MCF 10A (cell line): Measurements from ENCODE around the gene ALDH1B1. TPM values are rescaled to one million over a fixed set of nuclear protein-coding genes. Genes with fewer than 3 reads are reported as not detected.

ENCODE experiments used
- BruUV-seq: library from RNA; stranded (reverse); fragments of 400-500 nt; replicated peaks from 2 replicates; lab custom pipeline; 2021; lab: Mats Ljungman, UMichigan
- CTCF ChIA-PET: fragments of 300-600 bp; sonication (Branson Sonifier 250); formaldehyde crosslinking; extraction: SDS; loops from one replicate; lab custom pipeline; 2021; ENCODE audit warnings: antibody characterized with exemption, inconsistent platforms; lab: Yijun Ruan, JAX
- POLR2A ChIA-PET: fragments of 300-600, 350-650 bp; sonication (Branson Sonifier 250); formaldehyde crosslinking; extraction: SDS; loops from one replicate; lab custom pipeline; 2020; ENCODE audit warnings: antibody characterized with exemption, inconsistent platforms; lab: Yijun Ruan, JAX
- DNase-seq: peaks from one replicate; pipeline ENCODE4 v3.0.0-alpha.2; 2018; ENCODE audit not compliant: unreplicated experiment
- H3K27ac Mint-ChIP-seq: one replicate; pipeline ENCODE4 v1.8.0; 2022; ENCODE audit warnings: mild to moderate bottlenecking, low read depth, mixed read lengths; ENCODE audit not compliant: unreplicated experiment
- H3K27me3 Mint-ChIP-seq: one replicate; pipeline ENCODE4 v1.8.0; 2022; ENCODE audit warnings: mixed read lengths; ENCODE audit not compliant: insufficient read depth, unreplicated experiment
- H3K36me3 Mint-ChIP-seq: one replicate; pipeline ENCODE4 v1.8.0; 2022; ENCODE audit warnings: mild to moderate bottlenecking, moderate library complexity, mixed read lengths; ENCODE audit not compliant: insufficient read depth, unreplicated experiment
- H3K4me1 Mint-ChIP-seq: one replicate; pipeline ENCODE4 v1.8.0; 2022; ENCODE audit warnings: mixed read lengths; ENCODE audit not compliant: insufficient read depth, unreplicated experiment
- H3K4me3 Mint-ChIP-seq: one replicate; pipeline ENCODE4 v1.8.0; 2022; ENCODE audit warnings: mild to moderate bottlenecking, moderate library complexity, mixed read lengths; ENCODE audit not compliant: unreplicated experiment
- H3K9me3 Mint-ChIP-seq: one replicate; pipeline ENCODE4 v1.8.0; 2022; ENCODE audit warnings: mixed read lengths; ENCODE audit not compliant: unreplicated experiment
- CTCF ChIP-seq: fragments of 200-600 bp; IDR thresholded peaks from one replicate; pipeline ENCODE4 v1.8.0; 2022; ENCODE audit warnings: antibody characterized with exemption, mild to moderate bottlenecking; ENCODE audit not compliant: unreplicated experiment
- intact Hi-C: fragments of 100-400 bp; cut with micrococcal nuclease; formaldehyde crosslinking; loops from 2 replicates; pipeline ENCODE4 v1.14.1; 2022
- total RNA-seq: library from RNA; stranded (reverse); gene quantifications from 2 replicates; pipeline ENCODE4 v1.2.3, GENCODE V29; 2022

ALDH1B1 gene
- total RNA-seq, 1 experiment from 2014 or later: 26.2 TPM

- ChIA-PET POLR2A (no interaction called here), CTCF (interaction anchor here (1.0 kb wide), 2 partner anchors 26 to 446 kb away, joined by 3 read pairs; no protein-coding TSS in a partner anchor)
- intact Hi-C loops: no loop called here
- H3K36me3 Mint-ChIP-seq: no peaks in the 10 kb centered on the region
- BruUV-seq: no TSS peak
- peaks cover 13% of the 10 kb centered on the region for H3K27me3 Mint-ChIP-seq
- no peak for DNase-seq
- H3K27ac Mint-ChIP-seq: no peak overlapping the region
- no peak for TF ChIP-seq CTCF
- H3K4me1 Mint-ChIP-seq: peaks cover 7% of the 10 kb centered on the region
- H3K4me3 Mint-ChIP-seq: no peak overlapping the region
- H3K9me3 Mint-ChIP-seq: no peaks in the 10 kb centered on the region
Measured at GRCh38 chr9:38443181-38443580, 50.7 kb downstream of the ALDH1B1 start.

DNA sequence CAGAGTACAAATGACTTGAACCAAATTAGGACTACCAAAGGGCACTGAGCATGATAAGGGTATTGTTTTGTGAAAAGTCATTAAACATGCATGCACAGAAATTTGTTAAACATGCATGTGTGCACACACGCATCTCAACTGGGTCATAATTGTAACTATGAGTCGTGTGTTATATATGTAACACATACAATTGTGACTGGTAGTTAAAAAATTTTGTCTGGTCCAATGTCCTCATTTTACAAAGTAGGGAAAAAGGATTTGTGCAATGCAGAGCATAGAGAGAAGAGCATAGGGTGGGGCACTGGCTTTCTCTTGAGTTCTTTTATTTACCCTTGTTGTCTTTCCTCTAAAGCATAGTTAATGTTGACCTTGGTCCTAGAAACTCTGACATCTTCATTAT lies 51.1 kb downstream of the ALDH1B1 start:
- Mint-ChIP-seq H3K4me3 (no peak overlapping the region), H3K27me3 (peaks cover 17% of the 10 kb centered on the region), H3K27ac (no peak overlapping the region), H3K9me3 (no peaks in the 10 kb centered on the region), H3K4me1 (peaks cover 7% of the 10 kb centered on the region), H3K36me3 (no peaks in the 10 kb centered on the region)
- ChIA-PET CTCF (interaction anchor here (0.8 to 1.0 kb wide), 3 partner anchors 10 to 27 kb away, joined by 3 read pairs; no protein-coding TSS in a partner anchor), POLR2A (no interaction called here)
- BruUV-seq: no TSS peak
- no peak for DNase-seq
- intact Hi-C loops: no loop called here
- TF ChIP-seq CTCF: no peak

GRCh38 chr9:38445154-38446043 lies 52.9 kb downstream of the ALDH1B1 start:
- peaks cover 17% of the 10 kb centered on the region for H3K27me3 Mint-ChIP-seq
- no peak for DNase-seq
- no peaks in the 10 kb centered on the region for H3K9me3 Mint-ChIP-seq
- H3K4me1 Mint-ChIP-seq: peaks cover 7% of the 10 kb centered on the region
- POLR2A ChIA-PET: no interaction called here
- intact Hi-C loops: no loop called here
- TF ChIP-seq CTCF: no peak
- H3K27ac Mint-ChIP-seq: no peak overlapping the region
- CTCF ChIA-PET: no interaction called here
- BruUV-seq: no TSS peak
- H3K4me3 Mint-ChIP-seq: no peak overlapping the region
- no peaks in the 10 kb centered on the region for H3K36me3 Mint-ChIP-seq

GRCh38 chr9:38447703-38448102 lies 55.2 kb downstream of the ALDH1B1 start:
- DNase-seq: no peak
- TF ChIP-seq CTCF: no peak
- Mint-ChIP-seq H3K4me1 (peaks cover 7% of the 10 kb centered on the region), H3K4me3 (no peak overlapping the region), H3K36me3 (no peaks in the 10 kb centered on the region), H3K27ac (no peak overlapping the region), H3K9me3 (peaks cover 5% of the 10 kb centered on the region), H3K27me3 (peaks cover 17% of the 10 kb centered on the region)
- BruUV-seq: no TSS peak
- intact Hi-C loops: no loop called here
- ChIA-PET POLR2A (interaction anchor here (0.6 kb wide), 1 partner anchor 60 kb away, joined by 3 read pairs; no protein-coding TSS in a partner anchor), CTCF (interaction anchor here (0.7 kb wide), 1 partner anchor 24 kb away, joined by 3 read pairs; no protein-coding TSS in a partner anchor)
